ENCODE results near the gene GJA3. TPM values are rescaled to one million over a fixed set of nuclear protein-coding genes. Genes with fewer than 3 reads are reported as not detected.

The GJA3 gene
- total RNA-seq, 1 experiment from 2014 or later = 0.40 TPM

DNA sequence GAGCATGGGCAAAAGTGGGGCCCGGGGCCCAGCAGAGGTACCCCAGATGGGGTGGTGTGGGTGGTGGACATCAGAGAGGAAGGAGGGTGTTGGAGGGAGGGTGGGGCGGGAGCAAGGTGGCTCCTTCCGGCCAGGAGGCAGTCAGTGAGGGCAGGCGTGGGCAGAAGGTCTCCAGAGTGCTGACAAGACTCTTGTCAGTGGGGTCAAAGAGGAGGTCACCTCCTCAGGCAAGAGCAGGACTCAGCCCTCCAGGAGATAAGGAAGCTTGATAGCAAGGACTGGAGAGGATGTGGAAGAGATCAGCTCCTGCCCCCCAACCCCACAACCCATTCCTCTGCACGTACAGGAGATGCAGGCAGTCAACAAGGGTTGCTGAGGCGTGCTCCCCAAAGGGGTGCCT is 9.8 kb downstream of the GJA3 start:
- no peak for DNase-seq (ENCODE audit: low read depth)

DNA sequence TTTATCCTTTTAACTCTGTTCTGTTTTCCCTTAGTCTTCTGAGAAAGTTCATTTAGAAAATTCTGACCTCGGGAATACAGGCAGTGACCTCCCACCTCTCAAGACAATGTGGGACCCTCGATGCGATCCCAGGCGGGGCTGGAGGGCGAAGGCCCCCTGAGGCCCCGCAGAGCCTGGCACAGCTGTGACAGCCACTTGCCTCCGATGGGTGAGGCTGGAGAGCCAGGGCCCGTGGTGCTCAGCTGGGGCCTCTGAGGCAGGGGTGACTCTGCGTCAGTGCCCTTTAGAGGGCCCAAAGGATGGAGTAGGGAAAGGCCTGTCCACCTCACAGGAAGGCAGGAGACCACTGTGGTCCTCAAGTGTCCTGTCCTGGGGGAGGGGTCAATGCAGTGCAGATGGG is 10.3 kb downstream of the GJA3 start:
- no peak for DNase-seq (ENCODE audit: low read depth)

GRCh38 chr13:20149762-20150161 is 11.1 kb downstream of the GJA3 start:
- no peak for DNase-seq (ENCODE audit: low read depth)

GRCh38 chr13:20148501-20149183 is 12.2 kb downstream of the GJA3 start:
- no peak for DNase-seq (ENCODE audit: low read depth)

DNA sequence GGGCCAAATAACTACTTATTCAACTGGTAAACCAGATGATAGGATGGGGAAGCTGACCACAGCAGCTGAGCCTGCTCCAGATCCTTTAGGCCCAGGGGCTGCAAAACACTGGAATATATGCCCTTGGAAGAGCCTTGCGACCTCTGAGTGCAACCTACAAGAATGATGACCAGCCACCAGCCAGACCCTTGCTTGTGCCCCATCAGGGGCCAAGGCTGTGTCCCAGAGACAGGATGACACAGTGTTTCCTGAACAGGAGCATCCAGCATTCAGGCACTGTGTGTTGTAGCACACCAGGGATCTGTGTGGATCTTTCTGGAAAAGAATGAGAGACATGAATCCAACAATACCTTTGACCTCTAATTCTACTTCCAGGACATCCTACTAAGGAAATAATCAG is 14.5 kb downstream of the GJA3 start:
- no peak for DNase-seq (ENCODE audit: low read depth)

- no peak for DNase-seq (ENCODE audit: low read depth)
These were observed 15.3 kb downstream of the GJA3 start for GRCh38 chr13:20145521-20145920.

GRCh38 chr13:20144141-20144850 is 16.6 kb downstream of the GJA3 start:
- DNase-seq (ENCODE audit: low read depth) = no peak

- DNase-seq (ENCODE audit: low read depth) = no peak
These were observed 17.8 kb downstream of the GJA3 start for GRCh38 chr13:20142927-20143480.

- DNase-seq (ENCODE audit: low read depth) = no peak
These were observed 18.6 kb downstream of the GJA3 start for GRCh38 chr13:20142023-20142926.

DNA sequence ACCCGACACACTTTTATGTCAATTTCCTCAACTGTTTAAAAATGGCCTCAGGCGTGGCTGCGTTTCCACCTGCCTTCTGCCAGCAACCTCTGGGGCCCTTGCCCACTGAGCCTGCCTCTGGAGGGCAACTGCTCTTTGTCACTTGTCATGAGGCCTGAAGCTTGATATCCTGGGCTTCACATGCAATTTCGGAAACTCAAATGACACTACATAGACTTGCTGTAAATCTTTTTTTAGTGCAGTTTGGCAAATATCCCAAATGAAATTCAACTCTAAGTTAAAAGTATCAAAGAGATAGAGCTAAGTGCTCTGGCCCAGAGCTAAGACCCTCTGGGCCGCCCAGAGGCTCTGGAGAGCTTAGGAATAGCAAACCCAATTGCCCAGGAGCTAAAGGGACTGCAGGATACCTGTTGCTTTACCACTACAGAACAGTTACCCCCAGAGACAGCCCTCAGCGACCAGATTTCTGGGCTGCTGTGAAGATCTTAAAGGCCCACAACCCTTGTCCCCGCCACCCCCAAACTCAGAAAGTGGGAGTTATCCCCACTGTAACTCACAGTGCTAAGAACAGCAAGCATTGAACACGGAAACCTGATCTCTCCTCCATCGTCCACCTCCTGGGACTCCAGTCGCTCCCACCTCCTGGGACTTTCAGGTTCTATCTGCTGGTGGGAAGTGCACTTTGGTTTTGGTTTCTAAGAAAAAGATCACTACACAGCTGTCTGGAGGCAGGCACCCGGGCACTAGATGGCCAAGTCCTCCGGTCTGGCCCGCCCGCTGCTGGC is 19.4 kb downstream of the GJA3 start:
- no peak for DNase-seq (ENCODE audit: low read depth)

- DNase-seq (ENCODE audit: low read depth) = no peak
These were observed 20.4 kb downstream of the GJA3 start for GRCh38 chr13:20140487-20140886.

GRCh38 chr13:20137875-20138274 is 23.0 kb downstream of the GJA3 start:
- DNase-seq (ENCODE audit: low read depth) = no peak

DNA sequence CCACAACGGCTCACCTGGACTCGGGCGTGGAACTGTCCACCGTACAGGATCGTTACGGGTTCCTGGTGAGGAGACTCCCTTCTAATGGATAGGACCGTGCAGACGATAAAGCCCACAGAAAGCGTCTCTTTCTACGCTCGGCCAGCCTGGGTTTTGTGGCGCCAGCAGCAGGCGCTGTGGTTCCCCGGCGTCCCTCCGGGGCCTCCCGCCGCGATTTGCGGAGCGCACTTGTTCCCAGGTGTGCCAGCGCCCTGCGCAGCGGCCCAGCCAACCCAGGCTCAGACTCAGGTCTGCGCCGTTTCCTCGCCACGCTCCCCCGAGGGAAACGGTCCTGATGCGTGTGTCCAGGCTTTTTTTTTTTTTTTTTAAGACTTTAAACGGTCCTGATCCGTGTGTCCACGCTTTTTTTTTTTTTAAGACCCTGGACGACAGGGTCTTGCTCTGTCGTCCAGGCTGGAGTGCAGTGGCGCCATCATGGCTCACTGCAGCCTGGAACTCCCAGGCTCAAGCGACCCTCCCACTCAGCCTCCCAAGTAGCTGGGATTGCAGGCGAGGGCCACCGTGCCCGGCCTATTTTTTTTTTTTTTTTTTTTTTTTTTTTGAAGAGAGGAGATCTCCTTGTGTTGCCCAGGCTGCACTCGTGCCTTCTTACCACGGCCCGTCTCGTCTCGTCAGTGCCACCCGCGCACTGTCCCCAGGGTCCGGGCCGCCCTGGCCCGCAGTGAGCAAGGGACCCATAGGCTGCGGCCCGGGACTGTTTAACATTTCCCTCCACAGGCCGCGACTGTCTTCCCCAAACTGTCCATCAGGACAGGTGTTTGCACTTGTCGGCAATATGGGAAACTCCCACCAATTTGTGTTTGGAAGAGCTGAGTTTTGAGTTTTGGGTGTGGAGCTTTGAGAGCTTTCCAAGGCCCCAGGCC is 23.8 kb downstream of the GJA3 start:
- no peak for DNase-seq (ENCODE audit: low read depth)

DNA sequence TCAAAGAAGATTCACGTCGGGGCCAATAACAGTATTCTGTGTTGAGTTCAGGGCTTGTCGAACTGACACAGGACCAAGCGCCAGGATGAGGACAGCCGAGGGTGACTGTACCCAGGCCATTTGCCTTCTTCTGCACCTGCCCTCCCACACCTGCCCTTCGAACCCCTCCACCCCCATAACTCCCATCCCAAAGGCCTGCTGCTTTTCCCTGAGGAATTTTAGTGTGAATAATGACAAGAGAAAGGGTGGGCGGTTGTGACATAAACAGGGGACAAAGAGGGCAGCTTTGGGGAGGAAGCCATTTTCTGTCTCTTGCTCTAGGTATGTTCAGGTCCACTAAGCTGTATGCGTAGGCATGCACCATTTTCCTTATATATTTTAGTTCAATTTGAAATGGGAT is 26.1 kb downstream of the GJA3 start:
- no peak for DNase-seq (ENCODE audit: low read depth)

DNA sequence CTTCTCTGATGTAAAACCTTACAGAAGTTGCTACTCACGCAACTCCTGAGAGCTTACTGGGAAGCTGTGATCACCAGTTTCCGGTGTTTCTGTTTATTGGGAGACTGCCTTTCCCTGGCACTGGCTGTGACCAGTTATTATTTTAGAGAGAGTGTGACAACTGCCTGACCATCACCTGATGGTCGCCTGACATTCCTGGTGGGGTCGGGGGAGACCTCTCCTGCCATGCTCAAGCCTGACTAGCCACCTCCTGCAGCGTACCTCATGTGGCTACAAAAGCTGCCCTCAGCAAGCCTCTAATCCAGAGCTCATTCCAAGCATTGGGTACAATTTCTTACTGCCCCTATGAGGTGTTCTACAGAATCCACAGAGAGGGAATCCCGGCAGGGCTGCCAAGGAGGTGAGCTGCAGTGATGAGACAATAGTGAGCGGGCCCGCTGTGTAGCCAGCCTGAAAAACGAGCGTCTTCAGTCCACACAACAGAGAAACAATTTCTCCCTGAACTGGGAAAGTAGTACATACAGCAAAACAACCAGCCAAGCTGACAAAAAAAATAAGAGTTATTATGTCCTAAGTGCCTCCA is 28.7 kb downstream of the GJA3 start:
- DNase-seq (ENCODE audit: low read depth) = no peak

DNA sequence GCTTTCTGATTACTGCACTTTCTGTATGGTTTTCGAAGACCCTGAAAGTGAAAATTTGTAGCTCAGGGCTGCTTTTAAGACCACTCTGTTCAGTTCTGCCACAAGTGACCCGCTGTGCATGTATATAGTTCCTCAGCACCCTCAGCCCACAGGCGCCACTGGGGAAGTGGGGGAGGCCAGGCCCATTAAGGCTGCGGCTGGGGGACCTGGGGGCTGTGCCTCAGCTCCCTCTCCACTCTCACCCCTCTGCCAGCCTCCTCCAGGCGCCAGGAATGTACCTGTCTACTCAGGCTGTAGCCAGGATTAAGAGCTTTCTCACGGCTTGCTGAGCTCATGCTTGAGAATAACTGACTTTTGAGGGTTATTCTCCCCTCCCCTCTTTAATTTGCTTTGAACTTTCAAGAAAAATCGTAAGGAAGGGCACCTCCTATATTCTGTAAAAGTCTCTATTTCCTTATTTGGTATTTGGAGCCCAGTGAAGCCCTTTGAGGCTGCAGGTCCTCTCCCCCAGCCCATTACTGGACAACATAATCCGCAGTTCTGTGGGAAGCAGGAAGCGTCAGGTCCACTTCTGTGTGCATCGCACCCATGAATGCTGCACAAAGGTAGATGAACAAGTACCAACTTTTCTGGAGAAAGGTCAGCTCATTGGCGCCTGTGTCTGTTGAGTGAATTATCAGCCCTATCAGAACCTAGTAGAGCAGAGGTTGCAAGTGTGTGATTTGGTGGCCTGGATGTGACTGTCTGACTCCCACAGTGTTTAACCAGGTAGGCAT is 29.6 kb downstream of the GJA3 start:
- DNase-seq (ENCODE audit: low read depth) = no peak

DNA sequence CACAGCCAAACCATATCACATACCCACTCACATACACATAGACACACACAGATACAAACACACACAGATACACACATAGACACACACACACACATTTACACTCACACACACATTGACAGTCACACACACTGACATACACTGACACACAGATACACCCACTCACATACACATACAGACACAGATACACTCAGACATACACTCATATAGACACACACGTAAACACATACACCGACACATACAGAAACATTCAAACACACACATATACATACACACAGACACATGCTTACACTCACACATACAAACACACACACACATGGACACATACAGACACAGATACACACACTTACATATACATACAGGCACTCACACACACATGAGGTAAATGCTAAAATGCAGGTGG is 30.2 kb downstream of the GJA3 start:
- DNase-seq (ENCODE audit: low read depth) = no peak

DNA sequence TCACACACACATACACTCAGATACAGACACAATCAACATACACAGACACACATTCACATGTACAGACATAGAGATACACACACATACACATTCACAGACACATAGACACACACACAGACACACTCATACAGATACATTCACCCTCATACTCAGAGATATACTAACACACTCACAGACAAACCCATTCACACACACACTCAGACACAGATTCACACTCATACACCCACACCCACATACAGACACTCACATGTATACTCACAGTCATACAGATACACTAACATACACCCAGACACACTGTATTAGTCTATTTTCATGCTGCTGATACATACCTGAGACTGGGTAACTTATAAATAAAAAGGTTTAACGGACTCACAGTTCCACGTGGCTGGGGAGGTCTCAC is 30.8 kb downstream of the GJA3 start:
- no peak for DNase-seq (ENCODE audit: low read depth)

DNA sequence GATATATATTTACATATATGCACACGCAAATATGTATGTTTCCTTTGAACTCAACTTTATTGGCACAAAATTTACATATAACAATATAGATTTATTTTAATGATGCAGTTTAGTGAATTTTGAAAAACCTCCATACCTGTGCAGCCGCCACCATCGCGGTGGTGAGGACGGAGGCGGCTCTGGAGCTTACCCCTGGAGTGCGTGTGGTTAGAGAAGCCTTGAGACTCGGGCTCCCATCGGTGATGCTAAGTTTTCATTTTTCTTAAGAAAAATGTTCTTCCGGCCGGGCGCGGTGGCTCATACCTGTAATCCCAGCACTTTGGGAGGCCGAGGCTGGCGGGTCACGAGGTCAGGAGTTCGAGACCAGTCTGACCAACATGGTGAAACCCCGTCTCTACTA is 31.8 kb downstream of the GJA3 start:
- no peak for DNase-seq (ENCODE audit: low read depth)
